GM12801 (cell line): ENCODE data around the gene HOXA9.

ENCODE experiments used
- CTCF ChIP-seq: IDR thresholded peaks from one replicate; pipeline ENCODE4 v1.5.1; 2011; ENCODE audit warnings: control low read depth; ENCODE audit not compliant: insufficient read length; ENCODE audit errors: extremely low read depth

The HOXA9 gene

GRCh38 chr7:27165089-27165995, at the start of gene HOXA9:
Gene HOXA9 (minus strand): TSS chr7:27165537. CDS start chr7:27165457, 80 bp downstream.
- TF ChIP-seq CTCF: no peak

GRCh38 chr7:27214239-27214950, 49.1 kb upstream of the HOXA9 start:
- TF ChIP-seq CTCF: no peak

GRCh38 chr7:27213433-27214238, 48.3 kb upstream of the HOXA9 start:
- no peak for TF ChIP-seq CTCF

- no peak for TF ChIP-seq CTCF
Observed at GRCh38 chr7:27212497-27213432, 47.4 kb upstream of the HOXA9 start.

- no peak for TF ChIP-seq CTCF
Observed at GRCh38 chr7:27211764-27212204, 46.4 kb upstream of the HOXA9 start.

- no peak for TF ChIP-seq CTCF
Observed at GRCh38 chr7:27211084-27211446, 45.7 kb upstream of the HOXA9 start.
